ENCODE data around the gene TMEM220.

- TF ChIP-seq POLR2A (IDR thresholded peaks at IDR 0.05) (no peak), CTCF (IDR thresholded peaks at IDR 0.05) (no peak)
Observed at GRCh38 chr17:10775058-10775457, 45.2 kb upstream of the TMEM220 start.
